Measurements from ENCODE around the gene CAT. TPM values are rescaled to one million over a fixed set of nuclear protein-coding genes. Genes with fewer than 3 reads are reported as not detected.

CAT gene
- total RNA-seq, 1 donor from 2014 or later, result not detected

- Histone ChIP-seq H3K27me3 (no peaks in the 10 kb centered on the region), H3K9ac (no peak overlapping the region), H3K9me3 (ENCODE audit: low read depth) (no peaks in the 10 kb centered on the region), H3K4me2 (no peak overlapping the region), H2AFZ (replicated peaks) (no peak overlapping the region), H4K20me1 (ENCODE audit: low read depth) (no peaks in the 10 kb centered on the region), H3K4me3 (no peak overlapping the region), H3K4me1 (no peaks in the 10 kb centered on the region), H3F3A (ENCODE audit: low read depth) (no peaks in the 10 kb centered on the region), H3K79me2 (ENCODE audit: low read depth) (no peaks in the 10 kb centered on the region), H3K27ac (no peak overlapping the region), H3K36me3 (no peaks in the 10 kb centered on the region)
- H3K9me3 Mint-ChIP-seq, result no peaks in the 10 kb centered on the region
- no peaks in the 10 kb centered on the region for H3K36me3 Mint-ChIP-seq
- no peak for TF ChIP-seq CTCF (IDR thresholded peaks at IDR 0.05)
- no peak for TF ChIP-seq EZH2 (IDR thresholded peaks at IDR 0.05)
- TF ChIP-seq EZH2phosphoT487 (IDR thresholded peaks at IDR 0.05), result no peak
- DNase-seq (ENCODE audit: low spot score), result no peak
- no peaks in the 10 kb centered on the region for H3K4me1 Mint-ChIP-seq
- H3K4me3 Mint-ChIP-seq, result no peak overlapping the region
- H3K27me3 Mint-ChIP-seq (ENCODE audit: insufficient read depth, low read depth), result peaks cover 4% of the 10 kb centered on the region
- H3K27ac Mint-ChIP-seq, result no peak overlapping the region
Observed at GRCh38 chr11:34475656-34476055, 36.9 kb downstream of the CAT start.

- Mint-ChIP-seq H3K36me3 (no peaks in the 10 kb centered on the region), H3K27ac (no peak overlapping the region), H3K4me3 (no peak overlapping the region), H3K27me3 (ENCODE audit: insufficient read depth, low read depth) (peaks cover 4% of the 10 kb centered on the region), H3K9me3 (no peaks in the 10 kb centered on the region), H3K4me1 (no peaks in the 10 kb centered on the region)
- no peak for DNase-seq (ENCODE audit: low spot score)
- Histone ChIP-seq H4K20me1 (ENCODE audit: low read depth) (no peaks in the 10 kb centered on the region), H3K79me2 (ENCODE audit: low read depth) (no peaks in the 10 kb centered on the region), H3K4me3 (no peak overlapping the region), H3K4me1 (no peaks in the 10 kb centered on the region), H3K27me3 (no peaks in the 10 kb centered on the region), H3F3A (ENCODE audit: low read depth) (no peaks in the 10 kb centered on the region), H3K27ac (no peak overlapping the region), H3K4me2 (no peak overlapping the region), H3K9ac (no peak overlapping the region), H3K36me3 (no peaks in the 10 kb centered on the region), H2AFZ (replicated peaks) (no peak overlapping the region), H3K9me3 (ENCODE audit: low read depth) (no peaks in the 10 kb centered on the region)
- TF ChIP-seq EZH2 (IDR thresholded peaks at IDR 0.05), result no peak
- TF ChIP-seq EZH2phosphoT487 (IDR thresholded peaks at IDR 0.05), result no peak
Observed at GRCh38 chr11:34476849-34477248, 38.1 kb downstream of the CAT start.

- Histone ChIP-seq H3K79me2 (ENCODE audit: low read depth) (no peaks in the 10 kb centered on the region), H3K36me3 (no peaks in the 10 kb centered on the region), H2AFZ (replicated peaks) (no peak overlapping the region), H3K9ac (no peak overlapping the region), H3K4me1 (no peaks in the 10 kb centered on the region), H3K27me3 (no peaks in the 10 kb centered on the region), H3K4me2 (no peak overlapping the region), H3K9me3 (ENCODE audit: low read depth) (no peaks in the 10 kb centered on the region), H3K27ac (no peak overlapping the region), H3F3A (ENCODE audit: low read depth) (no peaks in the 10 kb centered on the region), H3K4me3 (no peak overlapping the region), H4K20me1 (ENCODE audit: low read depth) (no peaks in the 10 kb centered on the region)
- Mint-ChIP-seq H3K36me3 (no peaks in the 10 kb centered on the region), H3K4me3 (no peak overlapping the region), H3K27ac (no peak overlapping the region), H3K4me1 (no peaks in the 10 kb centered on the region), H3K9me3 (no peaks in the 10 kb centered on the region), H3K27me3 (ENCODE audit: insufficient read depth, low read depth) (no peaks in the 10 kb centered on the region)
- DNase-seq (ENCODE audit: low spot score), result no peak
- no peak for TF ChIP-seq EZH2 (IDR thresholded peaks at IDR 0.05)
- no peak for TF ChIP-seq CTCF (IDR thresholded peaks at IDR 0.05)
- TF ChIP-seq EZH2phosphoT487 (IDR thresholded peaks at IDR 0.05), result no peak
Observed at GRCh38 chr11:34478845-34479663, 40.3 kb downstream of the CAT start.

DNA sequence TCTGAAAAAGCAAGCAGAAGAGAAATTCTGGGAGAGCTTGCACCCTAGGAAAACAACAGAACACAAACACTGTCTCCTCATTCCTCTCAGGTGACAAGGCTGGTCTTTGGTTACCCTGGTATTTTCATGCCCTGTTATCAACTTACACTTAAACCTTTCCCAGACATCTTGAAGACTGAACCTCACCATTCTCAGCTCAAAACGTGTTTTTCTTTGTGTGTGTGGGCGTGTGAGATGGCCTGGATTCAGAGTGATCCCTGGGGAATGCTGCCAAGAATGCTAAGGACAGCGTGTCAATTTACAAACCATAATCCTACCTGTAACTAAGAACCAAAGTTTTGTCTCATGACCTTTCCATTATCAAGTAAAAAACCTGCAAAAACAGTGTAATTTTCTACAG is 41.6 kb downstream of the CAT start:
- Histone ChIP-seq H3K9me3 (ENCODE audit: low read depth) (no peaks in the 10 kb centered on the region), H3F3A (ENCODE audit: low read depth) (no peaks in the 10 kb centered on the region), H3K4me1 (no peaks in the 10 kb centered on the region), H3K79me2 (ENCODE audit: low read depth) (no peaks in the 10 kb centered on the region), H3K4me2 (no peak overlapping the region), H3K27ac (no peak overlapping the region), H2AFZ (replicated peaks) (no peak overlapping the region), H3K4me3 (no peak overlapping the region), H3K36me3 (no peaks in the 10 kb centered on the region), H3K27me3 (no peaks in the 10 kb centered on the region), H3K9ac (no peak overlapping the region), H4K20me1 (ENCODE audit: low read depth) (no peaks in the 10 kb centered on the region)
- no peaks in the 10 kb centered on the region for H3K27me3 Mint-ChIP-seq (ENCODE audit: insufficient read depth, low read depth)
- H3K27ac Mint-ChIP-seq, result no peak overlapping the region
- no peaks in the 10 kb centered on the region for H3K4me1 Mint-ChIP-seq
- H3K9me3 Mint-ChIP-seq, result no peaks in the 10 kb centered on the region
- TF ChIP-seq CTCF (IDR thresholded peaks at IDR 0.05) (no peak), EZH2phosphoT487 (IDR thresholded peaks at IDR 0.05) (no peak), EZH2 (IDR thresholded peaks at IDR 0.05) (no peak)
- no peak for DNase-seq (ENCODE audit: low spot score)
- H3K4me3 Mint-ChIP-seq, result no peak overlapping the region
- H3K36me3 Mint-ChIP-seq, result no peaks in the 10 kb centered on the region

All from neural progenitor cell (in vitro differentiated cells).